Renal cortical epithelial cell (primary cell): ENCODE data around the gene SLC6A3. TPM values are rescaled to one million over a fixed set of nuclear protein-coding genes. Genes with fewer than 3 reads are reported as not detected.

Experiments
- DNase-seq: peaks from one replicate; pipeline ENCODE4 v3.0.0-alpha.2; 2011; ENCODE audit warnings: low read depth
- total RNA-seq: library from RNA; depleted of rRNA; stranded (reverse); fragments of >200 nt; gene quantifications from 2 replicates; pipeline ENCODE4 v1.2.3, GENCODE V29; 2014

Gene SLC6A3
- total RNA-seq, 1 donor from 2014 or later = not detected

DNA sequence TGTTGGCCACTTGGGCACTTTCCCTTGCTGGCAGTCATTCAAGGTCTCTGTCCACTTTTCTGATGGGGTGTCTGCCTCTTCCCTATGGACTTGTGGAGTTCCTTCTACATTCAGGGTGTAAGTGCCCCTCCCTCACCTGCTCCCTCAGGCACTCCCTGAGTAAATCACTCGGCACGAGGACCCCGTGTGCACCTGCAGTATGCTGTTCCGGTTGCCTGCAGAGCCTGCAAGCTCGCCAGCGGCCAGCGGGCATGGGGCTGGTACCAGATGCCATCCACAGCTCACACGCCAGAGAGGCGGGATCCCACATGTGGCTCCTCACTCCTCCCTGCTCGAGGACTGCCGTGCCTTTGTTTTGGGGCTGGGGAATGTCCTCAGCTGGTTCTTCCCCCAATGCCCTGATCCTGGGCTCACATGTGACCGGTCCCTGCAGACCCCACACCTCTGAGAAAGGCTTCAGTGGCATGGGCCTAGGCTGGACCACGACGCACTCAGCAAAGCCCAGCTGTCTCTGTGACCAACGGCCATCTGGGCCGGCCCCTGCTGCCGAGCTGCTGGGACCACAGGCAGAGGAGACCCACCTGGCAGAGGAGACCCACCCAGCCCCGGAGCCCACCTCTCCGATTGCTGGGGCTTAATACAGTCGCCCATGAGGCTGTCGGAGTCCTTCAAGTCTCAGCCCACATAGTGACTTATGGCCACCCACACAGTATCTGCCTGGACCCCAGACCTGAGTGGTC is 54.2 kb downstream of the SLC6A3 start:
- no peak for DNase-seq

DNA sequence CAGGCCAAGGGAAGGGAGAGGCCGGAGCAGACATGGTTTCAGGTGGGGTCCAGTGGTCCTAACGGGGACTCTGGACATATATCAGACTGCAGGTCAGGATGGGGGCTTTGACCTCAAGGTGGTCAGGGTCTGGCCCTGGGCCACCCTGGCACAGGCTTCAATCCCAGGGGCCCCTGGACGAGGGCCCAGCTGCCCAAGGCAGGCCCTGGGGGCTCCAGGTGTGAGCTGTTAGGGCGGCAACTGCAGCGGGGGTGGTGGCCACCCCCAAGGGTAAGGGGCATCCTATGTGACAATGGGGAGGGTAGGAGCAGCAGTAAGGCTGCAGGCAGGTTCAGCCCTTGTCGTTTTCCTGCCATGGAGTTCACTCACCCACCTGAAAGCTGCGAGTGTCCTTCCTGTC is 54.9 kb downstream of the SLC6A3 start:
- no peak for DNase-seq

DNA sequence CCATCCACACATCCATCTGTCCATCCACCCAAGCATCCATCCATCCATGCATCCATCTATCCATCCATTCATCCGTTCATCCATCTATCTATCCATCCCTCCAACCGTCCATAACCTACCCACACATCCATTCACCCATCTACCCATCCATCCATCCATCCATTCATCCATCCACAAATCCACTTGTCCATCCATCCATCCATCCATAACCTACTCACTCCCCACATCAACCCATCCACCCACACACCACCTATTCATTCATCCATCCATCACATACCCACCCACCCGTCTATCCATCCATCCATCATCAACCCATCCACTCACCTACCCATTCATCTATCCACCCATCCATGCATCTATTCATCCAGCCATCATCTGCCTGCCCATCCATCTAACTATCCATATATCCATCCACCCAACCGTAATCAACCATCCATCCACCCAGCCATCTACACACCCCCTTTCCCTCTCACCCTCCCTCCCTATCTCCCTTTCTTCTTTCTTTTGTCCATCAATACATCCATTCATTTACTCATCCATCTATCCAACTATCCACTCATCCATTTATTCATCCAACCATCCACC is 56.8 kb downstream of the SLC6A3 start:
- DNase-seq = no peak

DNA sequence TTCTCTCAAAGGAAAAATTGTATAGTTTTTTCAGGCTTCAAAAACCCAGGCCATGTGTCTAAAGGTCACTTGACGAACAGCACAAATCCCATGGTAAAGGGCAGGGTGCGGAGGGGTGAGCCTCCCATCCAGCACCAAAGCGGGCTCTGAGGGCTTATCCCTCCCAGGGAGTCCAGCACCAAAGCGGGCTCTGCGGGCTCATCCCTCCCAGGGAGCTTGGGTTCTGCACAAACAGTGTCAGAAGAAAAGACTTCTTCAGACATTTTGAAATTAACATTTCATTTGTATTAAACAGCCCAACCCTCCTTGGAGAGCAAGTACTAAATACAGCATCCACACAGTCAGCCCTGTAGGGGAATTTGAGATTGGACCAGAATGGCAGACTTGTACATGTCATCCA is 57.4 kb downstream of the SLC6A3 start:
- DNase-seq = no peak

DNA sequence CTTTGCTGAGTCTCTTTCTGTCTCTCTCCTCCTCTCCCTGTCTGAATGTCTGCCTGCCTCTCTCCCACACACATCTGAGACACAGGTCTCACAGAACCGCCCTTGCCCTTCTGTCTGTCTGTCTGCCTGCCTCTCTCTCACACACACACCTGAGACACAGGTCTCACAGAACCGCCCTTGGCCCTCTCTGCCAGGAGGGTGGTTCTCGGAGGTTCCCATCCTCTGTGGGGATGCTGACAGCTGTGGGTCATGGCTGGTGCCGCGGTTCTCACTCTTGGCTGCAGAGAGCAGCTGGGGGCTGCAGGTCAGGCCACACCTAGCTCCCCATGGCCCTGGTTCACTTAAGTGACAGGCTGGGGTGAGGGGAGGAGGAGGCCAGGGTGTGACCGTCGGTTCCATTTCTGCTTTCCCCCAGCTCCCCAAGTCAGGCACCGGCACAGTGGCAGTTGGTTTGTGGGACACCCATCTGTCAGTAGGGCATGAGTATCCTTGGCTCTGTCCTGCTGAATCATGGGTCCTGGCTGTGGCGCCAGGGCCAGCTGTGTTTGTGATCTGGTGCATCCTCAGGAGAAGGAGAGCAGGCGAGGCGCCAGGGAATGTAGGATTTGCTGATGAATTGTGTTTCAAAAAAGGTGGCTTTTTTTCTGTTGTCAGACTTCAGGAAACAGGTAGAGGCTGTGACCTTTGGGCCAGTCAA is 58.0 kb downstream of the SLC6A3 start:
- no peak for DNase-seq

DNA sequence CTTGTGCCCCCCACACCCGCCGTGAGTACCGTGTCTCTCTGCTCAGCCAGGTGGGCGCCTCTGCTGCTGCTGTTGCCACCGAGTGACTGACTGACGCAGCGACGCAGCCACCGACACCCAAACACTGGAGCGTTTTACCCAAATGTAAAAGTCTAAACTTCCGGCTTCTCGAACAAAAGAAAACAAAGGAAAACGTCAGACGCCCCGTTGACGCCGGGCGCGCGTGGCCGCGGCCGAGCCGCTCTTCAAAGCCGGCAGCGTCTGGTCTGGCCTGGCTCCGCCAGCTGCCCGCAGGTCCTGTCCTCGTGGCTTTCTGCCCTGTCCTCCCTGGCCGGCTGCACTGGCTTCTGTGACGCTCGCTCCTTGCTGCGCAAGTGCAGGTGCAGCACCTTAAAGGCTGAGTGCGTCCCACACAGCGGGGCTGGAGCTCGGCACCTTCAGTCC is 58.9 kb downstream of the SLC6A3 start:
- peak; percentile 20 for DNase-seq

DNA sequence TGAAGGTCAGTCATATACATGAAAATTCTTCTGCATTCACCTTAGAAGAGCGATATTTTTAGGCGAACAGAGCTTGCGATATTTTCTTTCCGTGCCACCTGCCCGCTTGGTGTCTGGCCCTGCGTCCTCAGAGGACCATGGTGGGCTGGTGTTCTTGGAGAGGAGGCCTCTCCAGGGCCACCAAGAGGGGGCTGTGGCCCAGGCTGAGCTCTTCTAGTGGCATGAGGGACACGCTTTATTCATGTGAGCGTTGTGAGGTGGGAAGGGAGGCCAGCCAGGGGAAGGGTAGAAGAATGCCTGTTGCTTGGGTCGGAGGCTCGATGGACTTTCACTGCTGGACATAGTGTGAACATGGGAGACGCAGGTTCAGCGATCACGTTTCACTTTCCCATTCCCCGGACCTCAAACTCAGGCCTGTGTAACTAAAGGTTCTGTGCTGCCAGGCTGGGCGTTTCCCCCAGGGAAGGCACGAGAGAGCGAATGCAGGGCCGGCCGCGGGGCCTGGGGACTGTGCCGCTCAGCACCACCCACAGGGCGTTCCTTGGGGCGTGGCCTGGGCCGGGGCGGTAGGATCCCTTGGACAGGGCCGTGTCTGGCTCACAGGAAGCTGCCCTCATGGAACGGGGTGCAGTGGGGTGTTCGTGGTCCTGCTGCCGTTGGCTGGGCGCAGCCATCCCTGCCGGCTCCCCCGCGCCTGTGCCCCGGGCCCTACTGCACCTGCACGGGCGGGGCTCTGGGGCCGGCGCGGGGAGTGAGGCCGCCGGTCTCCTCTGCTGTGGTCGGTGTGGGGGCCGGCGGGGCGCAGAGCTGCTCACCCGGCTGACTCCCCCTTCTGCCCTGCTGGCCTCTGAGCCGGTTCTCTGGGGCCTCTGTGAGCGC is 59.6 kb downstream of the SLC6A3 start:
- peak; percentile 16 for DNase-seq

DNA sequence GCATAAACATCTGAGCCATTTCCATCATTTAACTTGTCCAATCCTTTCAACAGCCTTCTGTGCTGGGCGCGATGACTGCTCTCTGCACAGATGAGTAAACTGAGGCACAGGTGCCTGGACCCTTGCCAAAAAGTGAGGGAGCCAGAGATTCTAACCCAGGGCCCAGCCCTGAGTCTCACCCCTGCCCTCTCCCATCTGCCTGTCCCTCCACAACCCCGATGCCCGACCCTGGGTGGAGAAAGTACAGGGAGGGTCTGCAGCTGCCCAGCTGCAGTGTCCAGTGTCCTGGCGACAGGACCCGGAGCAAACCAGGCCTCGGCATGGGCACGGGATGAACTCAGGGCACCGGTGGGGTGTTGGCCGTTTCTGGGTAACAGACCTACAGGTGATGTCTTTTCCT is 60.7 kb downstream of the SLC6A3 start:
- no peak for DNase-seq

DNA sequence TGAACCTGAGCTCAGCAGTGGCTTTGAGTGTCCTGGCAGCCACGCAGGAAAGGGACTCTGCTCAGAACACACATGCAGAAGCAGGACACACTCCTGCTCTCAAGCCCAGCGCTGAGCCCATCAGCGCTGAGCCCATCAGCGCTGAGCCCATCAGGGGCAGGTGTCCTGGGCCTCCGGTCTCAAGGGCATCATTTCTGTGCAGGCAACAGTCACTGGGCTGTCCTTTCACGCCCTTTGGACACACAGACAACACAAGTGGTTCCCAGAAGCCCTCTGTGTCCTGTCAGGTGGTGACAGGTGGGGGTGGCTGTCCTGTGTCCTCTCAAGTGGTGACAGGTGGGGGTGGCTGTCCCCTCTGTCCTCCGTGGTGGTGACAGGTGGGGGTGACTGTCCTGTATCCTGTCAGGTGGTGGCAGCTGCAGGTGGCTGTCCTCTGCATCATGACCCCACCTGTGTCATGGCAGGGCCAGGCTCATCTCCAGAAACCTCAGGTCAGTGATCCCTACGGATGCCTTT is 61.3 kb downstream of the SLC6A3 start:
- no peak for DNase-seq

DNA sequence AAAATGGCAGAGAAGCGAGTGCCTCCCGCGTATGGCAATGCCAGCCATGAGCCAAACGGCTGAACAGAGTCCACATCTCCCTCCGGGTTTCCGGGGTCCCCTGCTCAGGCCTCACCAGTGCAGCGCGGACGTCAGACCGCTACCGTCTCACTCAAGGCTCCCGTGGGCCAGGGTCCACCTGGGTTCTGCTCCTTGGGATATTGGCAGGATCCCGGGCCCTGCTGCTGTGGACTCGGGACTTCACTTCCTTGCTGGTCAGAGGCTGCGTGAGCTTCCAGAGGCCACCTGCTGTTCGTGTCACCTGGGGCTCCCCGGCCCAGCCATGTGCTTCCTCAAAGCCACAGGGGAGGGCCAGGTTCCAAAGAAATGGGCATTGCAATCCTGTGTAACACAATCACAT is 61.9 kb downstream of the SLC6A3 start:
- DNase-seq = no peak

DNA sequence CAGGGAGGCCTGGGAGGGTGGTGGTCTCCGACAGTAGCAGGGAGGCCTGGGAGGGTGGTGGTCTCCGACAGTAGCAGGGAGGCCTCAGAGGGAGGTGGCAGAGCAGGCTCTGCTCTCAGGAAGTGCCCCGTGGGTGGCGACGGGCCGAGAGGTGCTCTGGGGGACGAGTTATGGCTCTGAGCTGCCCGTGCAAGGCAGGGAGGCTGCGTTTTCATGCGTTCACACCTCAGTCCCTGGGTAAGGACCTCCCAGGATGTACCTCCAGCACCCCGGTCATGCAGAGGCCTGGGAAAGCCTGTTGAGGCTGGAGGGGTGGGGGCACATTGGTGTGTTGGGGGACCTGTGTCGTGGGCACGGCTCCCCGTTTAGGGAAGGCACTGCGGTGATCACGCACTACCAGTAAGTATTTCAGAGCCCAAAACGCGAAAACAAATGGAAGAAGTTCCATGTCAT is 63.0 kb downstream of the SLC6A3 start:
- no peak for DNase-seq

DNA sequence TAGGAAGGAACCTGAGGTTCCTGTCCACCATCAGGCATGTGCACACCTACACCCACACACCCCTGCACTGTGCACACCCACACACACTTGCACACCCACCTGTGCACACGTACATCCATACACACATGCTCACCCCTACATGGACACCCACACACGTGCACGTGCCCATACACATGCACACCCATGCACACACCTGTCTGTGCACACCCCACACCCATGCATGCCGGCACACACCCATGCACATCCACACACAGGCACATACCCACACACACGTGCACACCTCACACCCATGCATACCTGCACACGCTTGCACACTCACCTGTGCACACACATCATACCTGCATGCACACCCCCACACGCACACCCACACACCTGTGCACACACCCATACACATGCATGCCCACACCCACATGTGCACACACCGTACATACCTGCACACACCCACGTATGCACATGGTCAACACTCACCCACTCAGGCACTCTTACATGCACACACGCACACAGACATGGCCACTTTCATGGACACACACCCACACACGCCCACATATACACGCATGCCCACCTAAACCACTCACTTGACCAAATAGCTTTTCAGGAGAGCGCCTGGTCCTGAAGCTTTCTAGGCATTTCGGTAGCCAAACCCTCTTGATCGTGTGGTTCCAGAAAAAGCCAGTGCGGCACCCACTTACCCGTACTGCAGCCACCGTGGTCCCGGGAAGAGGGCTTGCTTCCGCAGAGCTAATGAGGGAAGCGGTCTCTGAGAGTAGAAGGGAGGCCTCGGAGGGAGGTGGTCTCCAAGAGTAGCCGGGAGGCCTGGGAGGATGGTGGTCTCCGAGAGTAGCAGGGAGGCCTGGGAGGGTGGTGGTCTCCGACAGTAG is 63.6 kb downstream of the SLC6A3 start:
- no peak for DNase-seq

DNA sequence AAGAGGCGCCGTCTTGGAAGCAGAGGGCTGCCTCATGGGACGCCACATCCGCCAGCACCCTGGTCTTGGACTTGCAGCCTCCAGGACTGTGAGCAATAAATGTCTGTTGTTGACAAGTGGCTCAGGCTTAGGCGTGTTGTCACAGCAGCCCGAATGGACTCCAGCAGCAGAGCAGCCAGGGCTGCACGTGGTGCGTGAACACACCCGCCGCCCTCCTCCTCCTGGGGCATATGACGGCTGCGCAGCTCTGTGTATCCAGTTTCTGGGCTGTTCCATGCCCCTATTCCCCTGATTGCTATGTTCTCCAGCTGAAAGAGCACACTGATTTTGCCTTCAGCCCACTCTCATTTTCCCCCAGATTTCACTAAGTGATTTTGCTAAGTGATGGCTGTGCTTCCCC is 64.3 kb downstream of the SLC6A3 start:
- no peak for DNase-seq

DNA sequence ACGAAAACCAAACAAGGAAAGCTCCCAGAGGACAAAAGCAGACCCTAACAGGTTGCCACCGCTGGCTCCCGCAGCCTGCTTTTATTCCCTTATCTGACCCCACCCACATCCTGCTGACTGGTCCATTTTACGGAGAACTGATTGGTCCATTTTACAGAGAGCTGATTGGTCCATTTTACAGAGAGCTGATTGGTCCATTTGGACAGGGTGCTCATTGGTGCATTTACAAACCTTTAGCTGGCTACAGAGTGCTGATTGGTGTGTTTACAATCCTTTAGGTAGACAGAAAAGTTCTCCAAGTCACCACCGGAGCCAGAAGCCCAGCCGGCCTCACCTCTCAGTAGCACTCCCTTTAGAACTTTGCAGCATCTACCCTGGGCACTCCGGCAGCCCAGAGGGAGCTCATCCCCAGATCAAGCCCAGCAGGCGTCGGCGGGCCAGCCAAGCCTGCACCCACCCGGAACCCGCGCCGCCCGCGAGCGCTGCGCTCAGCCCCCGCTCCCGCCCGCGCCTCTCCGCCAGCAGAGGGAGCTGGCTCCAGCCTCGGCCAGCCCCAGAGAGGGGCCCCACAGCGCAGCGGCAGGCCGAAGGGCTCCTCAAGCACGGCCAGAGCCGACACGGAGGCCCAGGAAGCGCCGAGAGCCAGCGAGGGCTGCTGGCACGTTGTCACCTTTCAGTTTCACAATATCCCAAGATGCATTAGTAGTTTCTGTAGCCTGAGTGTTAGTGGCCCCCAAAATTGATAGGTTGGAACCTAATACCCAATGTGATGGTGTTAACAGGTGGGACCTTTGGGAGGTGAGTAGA is 65.0 kb downstream of the SLC6A3 start:
- no peak for DNase-seq

DNA sequence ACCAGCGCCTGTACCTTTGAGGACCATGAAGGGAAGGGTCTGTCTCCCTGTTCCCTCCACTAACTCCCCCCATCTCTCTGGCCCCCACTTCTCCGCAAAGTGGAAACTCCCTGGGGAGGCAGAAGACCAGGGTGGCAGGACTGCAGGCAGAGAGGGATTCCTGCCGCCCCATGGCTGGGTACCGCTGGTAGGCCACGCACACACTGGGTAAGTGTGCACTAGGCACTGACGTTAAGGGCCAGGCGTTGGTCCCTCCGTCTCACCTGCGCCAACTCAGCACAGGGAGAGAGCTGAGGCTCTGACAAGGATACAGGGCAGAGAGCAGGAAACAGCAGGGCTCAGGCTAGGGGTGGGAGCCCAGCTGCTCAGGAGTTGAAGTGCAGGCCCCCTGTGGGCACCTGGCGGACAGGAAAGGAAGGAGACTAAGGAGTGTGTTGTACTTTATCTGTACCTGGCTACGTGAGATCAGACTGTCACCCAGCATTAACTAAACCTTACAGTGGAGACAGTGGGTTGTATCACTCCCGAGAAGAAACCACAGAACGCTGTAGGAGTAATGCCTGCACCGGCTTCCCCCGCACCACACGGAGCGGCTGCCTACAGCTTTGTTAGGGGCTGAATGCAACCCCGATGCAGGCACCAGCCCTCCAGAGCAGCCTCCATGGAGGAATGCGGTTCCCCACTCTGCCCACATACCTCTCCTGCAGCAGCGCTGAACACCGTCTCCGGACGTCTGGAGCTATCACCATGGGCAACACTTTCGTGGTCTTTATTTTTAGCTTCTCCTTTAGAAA is 66.2 kb downstream of the SLC6A3 start:
- no peak for DNase-seq

DNA sequence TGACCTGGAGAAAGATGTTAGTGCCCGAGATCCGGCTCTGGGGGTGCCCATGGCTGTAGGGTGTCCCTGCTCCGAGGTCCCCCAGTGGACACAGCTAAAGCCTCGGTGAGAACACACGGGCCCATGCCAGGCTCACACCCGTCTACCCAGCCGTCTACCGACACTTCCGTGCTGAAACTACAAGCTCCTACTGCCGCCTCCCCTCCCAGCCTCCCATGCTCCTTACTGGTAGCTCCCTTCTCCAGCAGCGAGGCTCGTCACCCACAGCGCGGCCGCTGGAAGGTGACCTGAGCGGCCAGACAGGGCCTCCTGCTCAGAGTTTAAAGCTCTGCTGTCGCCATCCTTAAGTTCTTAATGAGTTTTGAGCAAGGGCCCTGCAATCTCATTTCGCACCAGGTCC is 67.1 kb downstream of the SLC6A3 start:
- DNase-seq = no peak

DNA sequence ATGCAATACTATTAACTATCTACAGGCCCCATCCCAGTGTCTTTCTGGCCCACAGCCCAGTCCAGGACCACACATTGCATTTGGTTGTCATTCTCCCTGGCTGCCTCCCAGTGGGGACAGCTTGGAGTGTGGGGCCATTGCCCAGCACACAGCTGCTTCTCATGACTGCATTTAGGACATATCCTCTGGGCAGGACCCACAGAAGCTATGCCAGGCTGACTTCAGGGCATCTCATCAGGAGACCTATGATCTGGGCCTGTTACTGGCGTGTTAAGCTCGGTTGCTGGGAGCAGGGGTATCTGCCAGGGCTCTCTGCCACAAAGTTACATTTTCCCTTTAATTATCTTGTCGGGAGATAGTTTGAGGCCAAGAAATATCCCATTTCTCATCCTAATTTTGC is 68.3 kb downstream of the SLC6A3 start:
- no peak for DNase-seq

DNA sequence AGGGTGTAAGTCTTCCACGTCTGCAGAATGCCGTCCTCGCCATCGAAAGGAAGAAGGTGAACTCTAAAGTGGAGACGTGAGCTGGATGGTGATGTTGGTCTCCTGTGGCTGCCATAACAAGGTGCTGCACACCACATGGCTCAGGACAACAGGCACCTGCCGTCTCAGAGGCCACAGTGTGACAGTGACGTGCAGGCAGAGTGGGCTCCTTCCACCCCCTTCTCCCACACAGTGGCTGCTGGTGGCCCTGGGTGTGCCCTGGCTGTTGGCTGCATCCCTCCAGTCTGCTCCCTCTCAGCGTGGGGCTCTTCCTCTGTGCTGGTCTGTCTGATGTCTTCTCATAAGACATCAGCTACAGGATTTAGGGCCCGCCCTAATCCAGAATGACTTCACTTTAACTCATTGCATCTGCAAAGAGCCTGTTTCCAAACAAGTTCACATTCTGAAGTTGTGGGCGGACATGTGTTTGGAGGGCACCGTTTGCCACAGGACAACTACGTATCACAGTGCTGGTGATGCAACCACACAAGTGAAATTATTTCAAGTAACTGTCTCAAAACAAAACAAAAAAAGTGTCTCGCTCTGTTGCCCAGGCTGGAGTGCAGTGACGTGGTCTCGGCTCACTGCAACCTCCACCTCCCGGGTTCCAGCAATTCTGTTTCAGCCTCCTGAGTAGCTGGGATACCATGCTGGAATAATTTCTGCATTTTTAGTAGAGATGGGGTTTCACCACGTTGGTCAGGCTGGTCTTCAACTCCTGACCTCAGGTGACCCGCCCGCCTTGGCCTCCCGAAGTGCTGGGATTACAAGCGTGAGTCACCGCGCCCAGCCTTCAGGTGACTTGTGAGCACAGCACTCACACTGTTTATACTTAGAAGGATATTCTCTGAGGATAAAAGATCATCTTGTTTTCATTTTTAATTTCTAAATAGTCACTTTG is 69.1 kb downstream of the SLC6A3 start:
- DNase-seq = no peak
